ENCODE measurements around the gene GPX3.

GRCh38 chr5:151023047-151023615 is 2.7 kb downstream of the GPX3 start:
- TF ChIP-seq GATA3 (IDR thresholded peaks at IDR 0.05; ENCODE audit: low read depth, low read length) = no peak
- TF ChIP-seq GATA2 (IDR thresholded peaks at IDR 0.05; ENCODE audit: low read depth, low read length) = no peak

Data from SH-SY5Y (cell line).